Mesenchymal stem cell (in vitro differentiated cells and primary cell): ENCODE measurements around the gene CDH4.
A peak's percentile ranks its signal among the peaks of the same experiment; 100 is the strongest.

Experiments used
- DNase-seq: peaks from one replicate; pipeline ENCODE4 v3.0.0-alpha.2; 2013
- H2AFZ ChIP-seq: one replicate; pipeline ENCODE4 v1.6.1; 2013; ENCODE audit warnings: low read depth, mild to moderate bottlenecking, control low read depth, inconsistent platforms, low read length, moderate library complexity
- H2AK5ac ChIP-seq: 2 replicates; pipeline ENCODE4 v1.6.1; 2013; ENCODE audit warnings: low read length, moderate library complexity, mild to moderate bottlenecking, inconsistent platforms; ENCODE audit not compliant: severe bottlenecking
- H2BK120ac ChIP-seq: one replicate; pipeline ENCODE4 v1.6.1; 2013; ENCODE audit warnings: low read depth, mild to moderate bottlenecking, inconsistent platforms, low read length, moderate library complexity
- H2BK12ac ChIP-seq, 2 experiments: one replicate each; pipeline ENCODE4 v1.6.1; 2013; ENCODE audit warnings: inconsistent platforms in 2 of 2, low read length in 2 of 2, mild to moderate bottlenecking in 2 of 2, moderate library complexity in 2 of 2, control low read depth in 1 of 2
- H2BK15ac ChIP-seq: one replicate; pipeline ENCODE4 v1.6.1; 2013; ENCODE audit warnings: mild to moderate bottlenecking, low read depth, inconsistent platforms; ENCODE audit not compliant: poor library complexity, severe bottlenecking
- H2BK5ac ChIP-seq: 2 replicates; pipeline ENCODE4 v1.6.1; 2013; ENCODE audit warnings: low read depth, mild to moderate bottlenecking, low read length, control low read depth, inconsistent platforms; ENCODE audit not compliant: poor library complexity, severe bottlenecking
- H3K14ac ChIP-seq, 2 experiments: one replicate each; pipeline ENCODE4 v1.6.1; 2013; ENCODE audit warnings: inconsistent platforms in 2 of 2, low read length in 2 of 2, control low read depth in 1 of 2, mild to moderate bottlenecking in 1 of 2, moderate library complexity in 1 of 2
- H3K18ac ChIP-seq, 2 experiments: one replicate each; pipeline ENCODE4 v1.6.1; 2013; ENCODE audit warnings: inconsistent platforms in 2 of 2, low read length in 2 of 2, control low read depth in 1 of 2, low read depth in 1 of 2, mild to moderate bottlenecking in 1 of 2
- H3K23ac ChIP-seq, 2 experiments: one replicate each; pipeline ENCODE4 v1.6.1; 2013; ENCODE audit warnings: inconsistent platforms in 2 of 2, low read length in 2 of 2, mild to moderate bottlenecking in 2 of 2, moderate library complexity in 2 of 2, control low read depth in 1 of 2
- H3K27ac ChIP-seq: 2 replicates; pipeline ENCODE4 v1.5.1; 2013; ENCODE audit warnings: mild to moderate bottlenecking, moderate library complexity, low read length, control low read depth, inconsistent platforms; ENCODE audit not compliant: poor library complexity, severe bottlenecking
- H3K27me3 ChIP-seq, 2 experiments: 2 replicates each; pipeline versions ENCODE4 v1.6.1 to v1.7.0; 2013; ENCODE audit warnings: low read length in 2 of 2, mild to moderate bottlenecking in 2 of 2, moderate library complexity in 2 of 2, control low read depth in 1 of 2, inconsistent platforms in 1 of 2; ENCODE audit not compliant: control insufficient read depth in 1 of 2, insufficient read depth in 1 of 2
- H3K36me3 ChIP-seq, 2 experiments: 2 replicates each; pipeline versions ENCODE4 v1.6.1 to v1.7.0; 2013; ENCODE audit warnings: low read length in 2 of 2, control low read depth in 1 of 2, inconsistent platforms in 1 of 2, low read depth in 1 of 2, mild to moderate bottlenecking in 1 of 2; ENCODE audit not compliant: insufficient read depth in 2 of 2, control insufficient read depth in 1 of 2
- H3K4ac ChIP-seq, 2 experiments: one replicate each; pipeline ENCODE4 v1.6.1; 2013; ENCODE audit warnings: inconsistent platforms in 2 of 2, low read length in 2 of 2, mild to moderate bottlenecking in 2 of 2, moderate library complexity in 2 of 2, control low read depth in 1 of 2, low read depth in 1 of 2
- H3K4me1 ChIP-seq: 2 replicates; pipeline ENCODE4 v1.6.1; 2013; ENCODE audit warnings: low read depth, low read length, control low read depth; ENCODE audit not compliant: control insufficient read depth, insufficient read depth
- H3K4me2 ChIP-seq: 2 replicates; pipeline ENCODE4 v1.6.1; 2013; ENCODE audit warnings: low read length, mild to moderate bottlenecking, inconsistent platforms; ENCODE audit not compliant: poor library complexity, severe bottlenecking
- H3K4me3 ChIP-seq, 2 experiments: 2 replicates each; pipeline versions ENCODE4 v1.5.1 to v1.7.0; 2013; ENCODE audit warnings: low read length in 2 of 2, mild to moderate bottlenecking in 2 of 2, control low read depth in 1 of 2, low read depth in 1 of 2; ENCODE audit not compliant: insufficient read depth in 1 of 2
- H3K79me1 ChIP-seq: replicated peaks from 2 replicates; pipeline ENCODE4 v1.6.1; 2013; ENCODE audit warnings: mild to moderate bottlenecking, control low read depth, low read length, inconsistent platforms; ENCODE audit not compliant: poor library complexity, severe bottlenecking
- H3K9ac ChIP-seq: 2 replicates; pipeline ENCODE4 v1.7.0; 2013; ENCODE audit warnings: mild to moderate bottlenecking, low read length, moderate library complexity
- H3K9me3 ChIP-seq: 2 replicates; pipeline ENCODE4 v1.7.0; 2013; ENCODE audit warnings: mild to moderate bottlenecking, low read length; ENCODE audit not compliant: control insufficient read depth
- H4K8ac ChIP-seq: one replicate; pipeline ENCODE4 v1.6.1; 2013; ENCODE audit warnings: inconsistent platforms, mild to moderate bottlenecking, low read length, moderate library complexity
- H4K91ac ChIP-seq: one replicate; pipeline ENCODE4 v1.6.1; 2013; ENCODE audit warnings: mild to moderate bottlenecking, low read length, inconsistent platforms
- WGBS: methylation state at CpG from one replicate; pipeline ENCODE4 v1.1.7; 2013; ENCODE audit warnings: mixed read lengths; 5-methylcytosine and 5-hydroxymethylcytosine counted together

Gene CDH4

DNA sequence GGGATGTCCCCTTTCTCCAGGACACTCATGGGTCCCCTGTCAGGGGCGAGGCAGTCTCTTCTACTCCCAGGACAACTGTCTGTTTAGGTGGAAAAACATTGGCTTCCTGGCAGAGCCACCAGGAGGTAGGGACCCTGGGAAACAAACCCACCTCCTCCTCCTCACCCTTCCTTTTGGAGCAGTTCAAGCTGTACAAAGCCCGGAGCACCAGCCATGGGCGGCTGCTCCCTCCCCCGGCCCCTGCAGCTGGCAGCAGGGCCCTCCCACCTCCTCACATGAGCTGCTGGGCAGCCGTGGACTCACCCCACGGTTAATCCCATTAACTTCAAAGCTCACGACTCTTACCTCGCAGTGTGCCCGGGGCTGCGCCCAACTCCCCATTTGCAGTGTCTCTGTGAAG, 48.6 kb downstream of the CDH4 start:
- peaks cover 19% of the 10 kb centered on the region for H3K79me1 ChIP-seq
- no peak overlapping the region for H2BK120ac ChIP-seq
- H3K4me1 ChIP-seq, result peaks cover 17% of the 10 kb centered on the region
- H3K9me3 ChIP-seq, result no peaks in the 10 kb centered on the region
- no peak overlapping the region for H3K27ac ChIP-seq
- H4K8ac ChIP-seq, result no peak overlapping the region
- H3K14ac ChIP-seq, result no peak overlapping the region
- no peak overlapping the region for H3K18ac ChIP-seq
- no peak for DNase-seq
- no peaks in the 10 kb centered on the region for H3K36me3 ChIP-seq
- H3K27me3 ChIP-seq, result no peaks in the 10 kb centered on the region
- H2AFZ ChIP-seq, result no peak overlapping the region
- H2BK15ac ChIP-seq, result no peak overlapping the region
- no peak overlapping the region for H3K4me2 ChIP-seq
- no peak overlapping the region for H4K91ac ChIP-seq
- no peak overlapping the region for H3K23ac ChIP-seq
- no peak overlapping the region for H3K4me3 ChIP-seq
- H3K4ac ChIP-seq, result no peak overlapping the region
- H3K9ac ChIP-seq, result no peak overlapping the region
- H2BK12ac ChIP-seq, result no peak overlapping the region
- no peak overlapping the region for H2BK5ac ChIP-seq
- no peak overlapping the region for H2AK5ac ChIP-seq
- 90% methylated on average over 10 of the region's 10 CpGs for WGBS

DNA sequence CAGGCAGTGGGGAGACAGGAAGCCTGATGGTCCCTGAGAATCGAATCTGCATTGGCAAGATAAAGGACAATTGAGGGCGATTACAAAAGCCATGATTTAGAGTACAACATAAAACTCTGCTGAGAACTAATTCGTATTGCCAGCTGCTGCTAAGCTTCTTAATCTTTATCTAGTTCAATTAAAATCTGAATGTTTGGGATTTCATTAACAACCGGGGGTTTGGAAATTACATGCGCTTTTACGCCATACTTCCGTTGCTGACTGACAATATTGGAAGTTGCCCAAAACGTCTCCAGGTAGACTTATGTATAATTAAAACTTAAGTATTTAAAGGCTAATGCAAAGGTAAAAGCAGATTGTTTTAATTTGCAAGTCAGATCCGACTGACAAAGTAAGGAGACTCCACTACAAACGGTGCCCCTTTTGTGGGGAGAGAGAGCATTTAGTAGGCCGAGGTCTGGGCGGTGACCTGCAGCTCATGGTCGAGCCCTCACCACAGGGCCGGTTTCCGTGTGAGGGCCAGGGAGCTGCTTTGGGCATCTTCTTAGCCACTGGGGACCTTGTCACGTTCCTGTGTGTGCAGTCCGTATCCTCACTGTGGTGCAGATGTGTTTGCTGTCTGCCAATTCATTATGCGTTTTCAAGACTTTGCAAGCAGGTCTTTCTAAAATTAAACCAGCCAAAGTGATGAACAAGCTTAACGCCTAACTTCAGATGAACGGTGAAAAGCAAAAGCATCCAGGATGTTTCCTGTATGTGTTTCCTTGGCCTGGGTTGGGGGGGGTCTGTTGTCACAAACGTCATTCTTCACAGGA, 49.9 kb downstream of the CDH4 start:
- H3K18ac ChIP-seq, result no peak overlapping the region
- H2BK15ac ChIP-seq, result no peak overlapping the region
- peaks cover 0 to 5% of the 10 kb centered on the region in 2 experiments for H3K27me3 ChIP-seq
- H3K23ac ChIP-seq, result no peak overlapping the region
- H3K79me1 ChIP-seq, result peaks cover 20% of the 10 kb centered on the region
- H3K4me2 ChIP-seq, result no peak overlapping the region
- no peak overlapping the region for H2AK5ac ChIP-seq
- no peak overlapping the region for H3K27ac ChIP-seq
- DNase-seq, result no peak
- H4K91ac ChIP-seq, result no peak overlapping the region
- no peak overlapping the region for H2BK120ac ChIP-seq
- no peak overlapping the region for H3K4me3 ChIP-seq
- H3K4me1 ChIP-seq, result peaks cover 9% of the 10 kb centered on the region
- no peak overlapping the region for H3K4ac ChIP-seq
- no peak overlapping the region for H2AFZ ChIP-seq
- no peak overlapping the region for H3K14ac ChIP-seq
- no peak overlapping the region for H2BK12ac ChIP-seq
- H4K8ac ChIP-seq, result no peak overlapping the region
- H3K36me3 ChIP-seq, result no peaks in the 10 kb centered on the region
- 92% methylated on average over 21 of the region's 21 CpGs for WGBS
- no peaks in the 10 kb centered on the region for H3K9me3 ChIP-seq
- H2BK5ac ChIP-seq, result no peak overlapping the region
- H3K9ac ChIP-seq, result no peak overlapping the region

DNA sequence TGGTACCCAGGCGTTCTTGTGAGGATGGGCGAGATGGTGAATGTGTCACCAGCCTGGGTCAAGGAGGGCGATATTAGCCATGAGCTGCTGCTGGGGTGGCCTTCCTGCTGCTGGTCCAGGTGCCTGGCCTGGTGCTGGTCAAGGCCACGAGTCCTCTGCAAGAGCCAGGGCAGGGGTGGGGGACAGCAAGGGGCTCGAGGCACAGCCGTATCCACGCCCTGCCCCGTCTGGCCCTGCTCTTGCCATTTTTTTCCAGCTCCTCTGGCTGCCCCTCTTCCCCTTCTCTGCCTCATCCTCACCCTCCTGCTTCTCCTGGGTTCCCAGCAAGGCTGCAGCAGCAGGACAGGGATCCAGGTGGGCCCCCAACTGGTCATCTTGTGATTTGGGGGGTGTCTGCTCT, 51.2 kb downstream of the CDH4 start:
- no peak overlapping the region for H3K9ac ChIP-seq
- H2BK5ac ChIP-seq, result no peak overlapping the region
- no peak overlapping the region for H3K4ac ChIP-seq
- H2AFZ ChIP-seq, result no peak overlapping the region
- H3K79me1 ChIP-seq, result peaks cover 23% of the 10 kb centered on the region
- no peak overlapping the region for H2BK15ac ChIP-seq
- H3K27me3 ChIP-seq, result peaks cover 0 to 12% of the 10 kb centered on the region in 2 experiments
- H4K8ac ChIP-seq, result no peak overlapping the region
- H2BK120ac ChIP-seq, result no peak overlapping the region
- peaks cover 5% of the 10 kb centered on the region for H3K4me1 ChIP-seq
- no peak overlapping the region for H3K14ac ChIP-seq
- no peak overlapping the region for H3K18ac ChIP-seq
- no peak for DNase-seq
- peak overlapping the region in 1 of 2 experiments; percentile 24 for H3K4me3 ChIP-seq
- 91% methylated on average over 5 of the region's 8 CpGs for WGBS
- no peaks in the 10 kb centered on the region for H3K9me3 ChIP-seq
- H3K36me3 ChIP-seq, result no peaks in the 10 kb centered on the region
- no peak overlapping the region for H3K27ac ChIP-seq
- no peak overlapping the region for H4K91ac ChIP-seq
- no peak overlapping the region for H3K23ac ChIP-seq
- H2BK12ac ChIP-seq, result no peak overlapping the region
- H2AK5ac ChIP-seq, result no peak overlapping the region
- H3K4me2 ChIP-seq, result no peak overlapping the region

DNA sequence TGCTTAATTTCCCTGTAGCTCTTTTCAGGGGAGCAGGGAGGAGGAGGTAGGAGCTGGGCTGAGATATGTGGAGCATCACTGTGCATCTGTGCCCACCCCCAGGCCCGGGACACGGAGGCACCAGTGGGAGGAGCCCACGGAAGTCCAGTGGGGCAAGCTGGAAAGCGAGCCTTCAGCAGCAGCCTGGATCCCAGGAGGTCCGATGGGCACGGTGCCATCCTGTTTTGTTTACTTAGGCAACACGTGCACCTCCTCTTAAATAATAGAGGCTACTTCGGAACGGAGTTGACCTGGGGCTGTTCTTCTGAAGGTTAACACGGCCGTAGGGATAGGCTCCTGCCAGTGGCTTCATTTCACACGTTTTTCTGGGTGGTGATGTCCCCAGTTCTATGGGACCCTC, 51.6 kb downstream of the CDH4 start:
- 91% methylated on average over 12 of the region's 12 CpGs for WGBS
- no peak overlapping the region for H3K23ac ChIP-seq
- no peak overlapping the region for H3K9ac ChIP-seq
- DNase-seq, result no peak
- H3K4me2 ChIP-seq, result no peak overlapping the region
- no peak overlapping the region for H2BK5ac ChIP-seq
- H3K9me3 ChIP-seq, result no peaks in the 10 kb centered on the region
- H3K36me3 ChIP-seq, result no peaks in the 10 kb centered on the region
- H3K14ac ChIP-seq, result no peak overlapping the region
- no peak overlapping the region for H2BK120ac ChIP-seq
- no peak overlapping the region for H3K4ac ChIP-seq
- peaks cover 4% of the 10 kb centered on the region for H3K4me1 ChIP-seq
- no peak overlapping the region for H2AFZ ChIP-seq
- peaks cover 22% of the 10 kb centered on the region for H3K79me1 ChIP-seq
- peaks cover 0 to 12% of the 10 kb centered on the region in 2 experiments for H3K27me3 ChIP-seq
- no peak overlapping the region for H2BK15ac ChIP-seq
- no peak overlapping the region for H2BK12ac ChIP-seq
- no peak overlapping the region for H3K4me3 ChIP-seq
- no peak overlapping the region for H4K91ac ChIP-seq
- H2AK5ac ChIP-seq, result no peak overlapping the region
- H3K18ac ChIP-seq, result no peak overlapping the region
- no peak overlapping the region for H3K27ac ChIP-seq
- no peak overlapping the region for H4K8ac ChIP-seq
